Ishikawa (cell line): Measurements from ENCODE around the gene RBM20.

Experiments used
- CREB1 ChIP-seq: IDR thresholded peaks from 2 replicates; pipeline ENCODE4 v1.6.1; 2012; ENCODE audit warnings: low read depth
- EP300 ChIP-seq: IDR thresholded peaks from 2 replicates; pipeline ENCODE4 v1.6.1; 2012; ENCODE audit warnings: borderline replicate concordance
- FOXM1 ChIP-seq: IDR thresholded peaks from 2 replicates; pipeline ENCODE4 v1.6.1; 2012; ENCODE audit warnings: low read depth, borderline replicate concordance
- NFIC ChIP-seq: IDR thresholded peaks from 2 replicates; pipeline ENCODE4 v1.6.1; 2012
- REST ChIP-seq: IDR thresholded peaks from 2 replicates; pipeline ENCODE4 v1.6.1; 2012; ENCODE audit warnings: low read depth, mild to moderate bottlenecking
- TAF1 ChIP-seq: IDR thresholded peaks from 2 replicates; pipeline ENCODE4 v1.6.1; 2012; ENCODE audit warnings: low read depth, mild to moderate bottlenecking
- TEAD4 ChIP-seq: IDR thresholded peaks from 2 replicates; pipeline ENCODE4 v1.6.1; 2012

- TF ChIP-seq TAF1 (no peak), NFIC (no peak), FOXM1 (no peak), CREB1 (no peak), TEAD4 (no peak), REST (no peak), EP300 (no peak)
Observed at GRCh38 chr10:110774069-110775019, 130.2 kb downstream of the RBM20 start.
